Hematopoietic multipotent progenitor cell treated with erythropoietin and hydrocortisone succinate and interleukin-3 and kit ligand, for 6 days (in vitro differentiated cells): ENCODE results near the gene TSHZ2.
"Not testable (repeated sequence)": the region's sequence is repeated elsewhere in the genome, so short reads cannot be mapped to it uniquely, and the experiment has no call there.

Source experiments
- DNase-seq: peaks from one replicate; pipeline ENCODE4 v3.0.0-alpha.2; 2015

The TSHZ2 gene

DNA sequence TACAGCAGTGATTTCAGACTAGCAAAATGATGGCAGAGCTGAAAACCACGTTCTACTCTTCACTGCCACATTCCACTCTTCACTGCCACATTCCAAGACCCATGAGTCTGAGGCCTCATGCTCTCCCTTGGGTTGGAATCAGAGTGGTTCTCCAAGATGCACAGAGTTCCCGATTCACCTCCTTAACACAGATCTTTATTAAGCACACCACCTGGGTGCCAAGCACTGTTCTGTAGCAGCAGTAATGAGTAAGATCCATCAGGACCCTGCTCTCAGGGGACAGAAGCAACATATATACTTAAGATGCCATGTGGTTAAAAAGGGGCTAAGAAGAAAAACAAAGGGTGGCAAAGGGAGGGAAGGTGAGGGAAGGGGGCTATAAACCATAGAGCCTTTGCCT, 26.9 kb downstream of the TSHZ2 start:
- DNase-seq = no peak

- no peak for DNase-seq
These were observed 29.5 kb downstream of the TSHZ2 start for GRCh38 chr20:53001498-53002301.

GRCh38 chr20:53002786-53003185, 30.6 kb downstream of the TSHZ2 start:
- DNase-seq = no peak

- no peak for DNase-seq
These were observed 31.4 kb downstream of the TSHZ2 start for GRCh38 chr20:53003420-53004154.

DNA sequence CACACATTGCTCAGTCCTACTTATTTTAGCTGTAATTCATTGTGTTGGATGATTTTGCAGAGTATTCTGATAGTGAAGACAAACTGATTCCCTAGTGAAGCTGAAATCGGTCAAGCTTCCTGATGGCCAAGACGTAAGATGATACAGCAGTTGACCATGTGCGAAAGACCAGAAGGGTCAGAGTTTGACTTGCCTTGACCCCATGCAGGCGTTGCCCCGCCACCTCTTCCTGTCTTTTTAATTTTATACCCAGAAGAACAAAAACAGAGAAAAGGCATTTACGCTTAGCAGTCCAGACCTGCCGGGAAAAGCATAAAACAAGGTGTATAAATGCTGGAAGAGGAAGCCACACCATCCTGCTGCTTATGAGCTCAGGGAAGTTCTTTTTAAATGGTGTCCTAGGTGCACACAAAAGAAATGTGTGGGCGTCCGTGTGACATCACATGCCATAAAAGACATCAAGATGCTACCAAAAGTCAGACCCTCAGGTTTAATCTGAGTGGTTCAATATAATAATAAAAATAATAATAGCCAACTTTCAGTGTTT, 32.2 kb downstream of the TSHZ2 start:
- no peak for DNase-seq

GRCh38 chr20:53009979-53010735, 38.0 kb downstream of the TSHZ2 start:
- no peak for DNase-seq

GRCh38 chr20:53011640-53012039, 39.5 kb downstream of the TSHZ2 start:
- DNase-seq = no peak

DNA sequence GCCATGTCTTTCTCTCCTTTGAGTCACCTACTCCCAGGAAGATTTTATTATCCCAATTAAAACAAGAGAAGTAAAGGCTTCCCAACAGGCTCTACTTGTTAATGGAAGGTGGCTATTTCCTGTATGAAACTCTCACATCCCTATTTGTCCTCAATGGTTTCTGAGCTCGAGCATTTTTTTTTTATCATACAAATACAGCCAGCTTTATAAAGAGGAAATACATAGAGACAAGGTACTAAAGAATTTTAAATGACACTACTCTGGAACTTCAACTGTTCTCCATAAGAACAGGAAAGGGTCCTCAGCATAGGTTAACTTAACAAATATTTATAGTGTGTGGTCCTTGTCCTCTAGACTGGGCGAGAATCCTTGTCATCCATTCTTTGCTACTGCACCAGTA, 41.0 kb downstream of the TSHZ2 start:
- no peak for DNase-seq

DNA sequence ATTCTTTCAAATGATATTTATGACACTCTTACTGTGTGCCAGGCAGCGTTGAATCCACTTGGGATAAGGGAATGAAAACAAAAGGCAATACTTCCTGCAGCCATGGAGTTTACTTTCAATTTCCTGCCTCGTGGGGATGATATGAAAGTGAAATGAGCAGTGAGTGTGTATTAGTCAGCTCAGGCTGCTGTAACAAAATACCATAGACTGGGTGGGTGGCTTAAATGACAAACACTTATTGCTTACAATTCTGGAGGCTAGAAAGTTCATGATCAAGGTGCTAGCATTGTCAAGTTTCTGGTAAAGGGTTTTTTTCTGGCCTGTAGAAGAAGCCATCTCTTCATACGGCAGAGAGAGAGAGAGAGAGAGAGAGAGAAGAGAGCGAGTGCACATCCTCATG, 41.7 kb downstream of the TSHZ2 start:
- no peak for DNase-seq

DNA sequence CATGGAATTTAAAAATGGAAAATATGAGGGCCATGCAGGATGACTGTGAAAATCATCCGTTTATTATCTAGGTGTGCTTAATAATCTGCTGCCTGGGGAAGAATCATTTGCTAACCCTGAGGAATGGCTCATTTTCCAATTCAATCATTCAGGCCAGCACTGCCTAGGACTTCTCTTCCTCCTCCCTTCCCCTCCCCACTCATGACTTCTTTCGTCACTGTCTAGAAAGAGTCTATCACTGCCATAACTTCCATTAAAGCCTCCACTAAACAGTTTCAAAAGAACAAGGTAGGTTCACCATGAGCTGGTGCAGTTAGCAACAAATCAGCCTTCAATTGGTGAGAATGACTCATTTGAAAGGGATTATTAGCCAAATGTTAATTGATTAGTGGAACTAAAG, 43.9 kb downstream of the TSHZ2 start:
- DNase-seq = no peak

GRCh38 chr20:53016534-53017042, 44.4 kb downstream of the TSHZ2 start:
- DNase-seq = no peak

- DNase-seq = no peak
These were observed 45.0 kb downstream of the TSHZ2 start for GRCh38 chr20:53017206-53017605.

- DNase-seq = no peak
These were observed 47.3 kb downstream of the TSHZ2 start for GRCh38 chr20:53019464-53019863.

GRCh38 chr20:53020376-53020775, 48.2 kb downstream of the TSHZ2 start:
- no peak for DNase-seq

DNA sequence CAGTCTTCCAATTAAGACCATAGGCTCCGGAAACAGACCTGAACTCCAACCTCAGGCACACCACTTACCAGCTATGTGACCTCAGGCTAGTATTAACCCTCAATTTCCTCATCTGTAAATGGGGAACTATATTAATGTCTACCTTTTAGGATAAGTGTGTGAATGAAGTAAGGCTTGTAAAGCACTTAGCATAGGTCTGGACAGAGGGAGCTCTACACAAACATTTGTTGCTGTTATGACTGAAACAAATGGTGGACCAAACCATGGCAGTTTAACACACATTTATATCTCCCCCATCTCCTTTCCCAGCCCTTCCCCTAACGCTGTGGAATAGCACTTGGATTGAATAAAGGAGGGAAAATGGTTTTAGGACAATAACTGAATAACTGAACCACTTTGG, 48.7 kb downstream of the TSHZ2 start:
- no peak for DNase-seq

- no peak for DNase-seq
These were observed 49.8 kb downstream of the TSHZ2 start for GRCh38 chr20:53021934-53022333.

- no peak for DNase-seq
These were observed 51.8 kb downstream of the TSHZ2 start for GRCh38 chr20:53023732-53024520.

GRCh38 chr20:53024653-53025052, 52.5 kb downstream of the TSHZ2 start:
- not testable (repeated sequence) for DNase-seq

- DNase-seq = no peak
These were observed 54.9 kb downstream of the TSHZ2 start for GRCh38 chr20:53027089-53027488.

DNA sequence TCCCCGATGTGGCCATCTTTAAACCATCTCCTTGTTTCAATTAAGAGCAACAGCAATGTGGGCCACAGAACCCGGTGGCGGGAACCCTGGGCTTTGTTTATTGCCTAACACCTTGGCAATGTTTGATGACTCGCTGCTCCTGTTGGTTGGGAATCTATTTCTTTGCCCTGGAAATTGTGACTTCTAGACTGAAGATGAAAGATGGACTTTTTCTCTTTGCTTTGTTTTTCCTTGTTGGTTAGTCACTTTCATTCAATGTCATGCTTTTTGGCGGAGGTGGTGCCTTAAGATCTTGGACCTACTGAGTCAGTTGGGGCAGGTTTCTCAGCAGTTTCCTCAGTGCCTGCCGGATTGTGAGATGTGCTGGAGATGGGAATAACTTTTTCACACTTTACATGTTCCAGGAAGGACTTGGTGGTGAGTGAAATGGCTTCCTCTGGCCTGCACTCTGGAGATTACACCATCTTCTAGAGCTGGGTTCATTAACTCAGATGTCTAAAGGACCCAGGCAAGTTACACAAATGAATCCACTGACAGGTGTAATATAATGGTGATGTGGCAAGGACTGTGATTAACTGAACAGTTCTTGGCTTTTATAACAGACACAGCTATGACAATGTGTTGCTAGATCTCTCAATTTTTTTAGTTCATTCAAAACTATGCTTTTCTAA, 56.3 kb downstream of the TSHZ2 start:
- no peak for DNase-seq

GRCh38 chr20:53030061-53030460, 57.9 kb downstream of the TSHZ2 start:
- DNase-seq = no peak

- DNase-seq = no peak
These were observed 59.9 kb downstream of the TSHZ2 start for GRCh38 chr20:53032046-53032445.
